Measurements from ENCODE around the gene MGAT4A.

- TF ChIP-seq ARHGAP35 (CRISPR knock-in tag; IDR thresholded peaks at IDR 0.05; ENCODE audit: borderline replicate concordance): no peak
- TF ChIP-seq RAD51 (IDR thresholded peaks at IDR 0.05; ENCODE audit: borderline replicate concordance): no peak
- TF ChIP-seq POLR2A (IDR thresholded peaks at IDR 0.05; ENCODE audit: insufficient read depth in 1 of 2, low read depth in 2 of 2, low read length in 2 of 2): no peak
- TF ChIP-seq FOXP4 (CRISPR knock-in tag; IDR thresholded peaks at IDR 0.05): no peak
- no peak for TF ChIP-seq ZBTB2 (CRISPR knock-in tag; IDR thresholded peaks at IDR 0.05; ENCODE audit: low read depth)
- TF ChIP-seq ZNF124 (CRISPR knock-in tag; IDR thresholded peaks at IDR 0.05): no peak
- no peak for TF ChIP-seq CHD2 (IDR thresholded peaks at IDR 0.05; ENCODE audit: low read depth, low read length)
- no peak for TF ChIP-seq SETDB1 (CRISPR knock-in tag; IDR thresholded peaks at IDR 0.05; ENCODE audit: borderline replicate concordance)
- no peak for TF ChIP-seq KDM6A (CRISPR knock-in tag; IDR thresholded peaks at IDR 0.05; ENCODE audit: low read depth)
- no peak for TF ChIP-seq MAFG (CRISPR knock-in tag; IDR thresholded peaks at IDR 0.05)
- no peak for TF ChIP-seq KMT2A (CRISPR knock-in tag; IDR thresholded peaks at IDR 0.05)
- TF ChIP-seq CTCF (CRISPR knock-in tag; IDR thresholded peaks at IDR 0.05): no peak
Measured at GRCh38 chr2:98746426-98746825, 15.5 kb upstream of the MGAT4A start.
